ENCODE measurements around the gene ABCC9.

DNA sequence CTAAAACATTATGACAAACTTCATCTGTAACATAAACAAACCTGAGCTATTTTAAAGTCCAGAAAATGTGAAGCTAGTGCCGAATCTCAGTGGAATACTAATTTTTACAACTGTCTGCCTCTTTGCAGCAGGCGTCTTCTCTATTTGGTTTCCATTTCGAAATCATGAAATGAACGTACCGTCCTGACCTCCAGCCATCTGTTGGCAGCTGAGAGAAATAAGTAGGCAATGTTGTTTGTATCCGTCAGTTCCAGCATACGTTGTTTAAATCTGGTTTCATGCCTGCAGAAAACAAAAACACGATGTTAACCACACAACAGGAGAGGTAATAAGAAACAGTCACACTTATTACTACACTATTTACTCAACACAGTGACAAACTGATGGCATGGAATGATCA lies 112.4 kb downstream of the ABCC9 start:
- TF ChIP-seq CEBPB (IDR thresholded peaks at IDR 0.05) (no peak), RAD21 (IDR thresholded peaks at IDR 0.05; ENCODE audit: low read depth) (no peak), TAF1 (IDR thresholded peaks at IDR 0.05; ENCODE audit: low read depth) (no peak), EP300 (IDR thresholded peaks at IDR 0.05; ENCODE audit: borderline replicate concordance) (no peak), YY1 (IDR thresholded peaks at IDR 0.05; ENCODE audit: low read depth) (no peak), NFIC (IDR thresholded peaks at IDR 0.05) (no peak), ZBTB7A (IDR thresholded peaks at IDR 0.05; ENCODE audit: low read depth) (no peak), TCF12 (IDR thresholded peaks at IDR 0.05; ENCODE audit: low read depth) (no peak)
- TF ChIP-seq, protein P1, sequence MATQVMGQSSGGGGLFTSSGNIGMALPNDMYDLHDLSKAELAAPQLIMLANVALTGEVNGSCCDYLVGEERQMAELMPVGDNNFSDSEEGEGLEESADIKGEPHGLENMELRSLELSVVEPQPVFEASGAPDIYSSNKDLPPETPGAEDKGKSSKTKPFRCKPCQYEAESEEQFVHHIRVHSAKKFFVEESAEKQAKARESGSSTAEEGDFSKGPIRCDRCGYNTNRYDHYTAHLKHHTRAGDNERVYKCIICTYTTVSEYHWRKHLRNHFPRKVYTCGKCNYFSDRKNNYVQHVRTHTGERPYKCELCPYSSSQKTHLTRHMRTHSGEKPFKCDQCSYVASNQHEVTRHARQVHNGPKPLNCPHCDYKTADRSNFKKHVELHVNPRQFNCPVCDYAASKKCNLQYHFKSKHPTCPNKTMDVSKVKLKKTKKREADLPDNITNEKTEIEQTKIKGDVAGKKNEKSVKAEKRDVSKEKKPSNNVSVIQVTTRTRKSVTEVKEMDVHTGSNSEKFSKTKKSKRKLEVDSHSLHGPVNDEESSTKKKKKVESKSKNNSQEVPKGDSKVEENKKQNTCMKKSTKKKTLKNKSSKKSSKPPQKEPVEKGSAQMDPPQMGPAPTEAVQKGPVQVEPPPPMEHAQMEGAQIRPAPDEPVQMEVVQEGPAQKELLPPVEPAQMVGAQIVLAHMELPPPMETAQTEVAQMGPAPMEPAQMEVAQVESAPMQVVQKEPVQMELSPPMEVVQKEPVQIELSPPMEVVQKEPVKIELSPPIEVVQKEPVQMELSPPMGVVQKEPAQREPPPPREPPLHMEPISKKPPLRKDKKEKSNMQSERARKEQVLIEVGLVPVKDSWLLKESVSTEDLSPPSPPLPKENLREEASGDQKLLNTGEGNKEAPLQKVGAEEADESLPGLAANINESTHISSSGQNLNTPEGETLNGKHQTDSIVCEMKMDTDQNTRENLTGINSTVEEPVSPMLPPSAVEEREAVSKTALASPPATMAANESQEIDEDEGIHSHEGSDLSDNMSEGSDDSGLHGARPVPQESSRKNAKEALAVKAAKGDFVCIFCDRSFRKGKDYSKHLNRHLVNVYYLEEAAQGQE (IDR thresholded peaks at IDR 0.05; ENCODE audit: low read depth) = no peak
- TF ChIP-seq, protein P2, sequence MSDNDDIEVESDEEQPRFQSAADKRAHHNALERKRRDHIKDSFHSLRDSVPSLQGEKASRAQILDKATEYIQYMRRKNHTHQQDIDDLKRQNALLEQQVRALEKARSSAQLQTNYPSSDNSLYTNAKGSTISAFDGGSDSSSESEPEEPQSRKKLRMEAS (IDR thresholded peaks at IDR 0.05) = no peak

Measured in Ishikawa (cell line).